H1 (cell line): ENCODE results near the gene NEDD4L. TPM values are rescaled to one million over a fixed set of nuclear protein-coding genes. Genes with fewer than 3 reads are reported as not detected.

Source experiments
- CTCF ChIA-PET: fragments of 300-600 bp; sonication (Branson Sonifier 250); formaldehyde crosslinking; loops from one replicate; lab custom pipeline; 2021; ENCODE audit not compliant: partially characterized antibody; lab: Charles Lee
- POLR2A ChIA-PET: fragments of 300-600 bp; sonication (Branson Sonifier 250); formaldehyde crosslinking; loops from one replicate; lab custom pipeline; 2021; ENCODE audit warnings: inconsistent platforms; ENCODE audit not compliant: partially characterized antibody; lab: Charles Lee
- DNase-seq, 2 experiments: peaks; one replicate each; pipeline versions ENCODE4 v3.0.0 to v3.0.0-alpha.2; 2010 to 2022; ENCODE audit warnings: low spot score in 2 of 2, low read depth in 1 of 2, mixed read lengths in 1 of 2
- FAIRE-seq: peaks from 2 replicates; lab custom pipeline; 2011; peaks lifted over from hg19 to GRCh38; lab: Jason Lieb, UNC
- H2AFZ ChIP-seq: 2 replicates; pipeline ENCODE4 v1.8.1; 2012; ENCODE audit warnings: low read length, inconsistent platforms
- H2AK5ac ChIP-seq: 2 replicates; pipeline ENCODE4 v1.6.1; 2013; ENCODE audit warnings: low read depth, low read length
- H2BK120ac ChIP-seq: replicated peaks from 2 replicates; pipeline ENCODE3; 2013; ENCODE audit warnings: low read depth, low read length, inconsistent platforms
- H2BK12ac ChIP-seq: 2 replicates; pipeline ENCODE4 v1.6.1; 2013; ENCODE audit warnings: low read depth, low read length
- H2BK15ac ChIP-seq: 2 replicates; pipeline ENCODE4 v1.6.1; 2013; ENCODE audit warnings: low read length
- H2BK20ac ChIP-seq: 2 replicates; pipeline ENCODE4 v1.6.1; 2013; ENCODE audit warnings: low read length
- H2BK5ac ChIP-seq: 2 replicates; pipeline ENCODE4 v1.6.1; 2013; ENCODE audit warnings: low read depth, low read length
- H3K14ac ChIP-seq: 2 replicates; pipeline ENCODE4 v1.6.1; 2013; ENCODE audit warnings: inconsistent platforms; ENCODE audit not compliant: insufficient read length
- H3K18ac ChIP-seq: 2 replicates; pipeline ENCODE4 v1.6.1; 2013; ENCODE audit warnings: low read length; ENCODE audit errors: extremely low read depth
- H3K23ac ChIP-seq: 2 replicates; pipeline ENCODE4 v1.6.1; 2013; ENCODE audit warnings: inconsistent platforms; ENCODE audit not compliant: insufficient read length
- H3K23me2 ChIP-seq: 2 replicates; pipeline ENCODE4 v1.6.1; 2013; ENCODE audit warnings: low read depth, low read length
- H3K27ac ChIP-seq: 2 replicates; pipeline ENCODE4 v1.6.1; 2011; ENCODE audit warnings: low read depth, low read length, inconsistent platforms
- H3K27me3 ChIP-seq, 4 experiments: replicated peaks in 1 of 4; 1 replicate in 1 of 4; 2 replicates in 3 of 4; pipeline versions ENCODE4 v1.6.1 to v1.8.1; 2011 to 2013; ENCODE audit warnings: low read length in 3 of 4, mild to moderate bottlenecking in 3 of 4, inconsistent platforms in 2 of 4, mixed read lengths in 2 of 4, moderate library complexity in 1 of 4; ENCODE audit not compliant: control insufficient read depth in 3 of 4, insufficient read depth in 3 of 4; ENCODE audit errors: extremely low read depth in 1 of 4
- H3K36me3 ChIP-seq, 4 experiments: 2 replicates each; pipeline versions ENCODE4 v1.6.1 to v1.8.1; 2011 to 2013; ENCODE audit warnings: mild to moderate bottlenecking in 4 of 4, low read length in 3 of 4, moderate library complexity in 2 of 4, control low read depth in 1 of 4, inconsistent platforms in 1 of 4; ENCODE audit not compliant: insufficient read depth in 4 of 4, control insufficient read depth in 2 of 4
- H3K4ac ChIP-seq: replicated peaks from 2 replicates; pipeline ENCODE3; 2013; ENCODE audit warnings: low read length, low read depth, mixed read lengths, inconsistent platforms; ENCODE audit not compliant: insufficient read length
- H3K4me1 ChIP-seq, 4 experiments: replicated peaks in 1 of 4; 1 replicate in 1 of 4; 2 replicates in 3 of 4; pipeline versions ENCODE4 v1.6.1 to v1.8.1; 2011 to 2013; ENCODE audit warnings: low read length in 3 of 4, inconsistent platforms in 2 of 4, mixed read lengths in 1 of 4; ENCODE audit not compliant: insufficient read depth in 4 of 4, control insufficient read depth in 3 of 4
- H3K4me2 ChIP-seq, 2 experiments: 2 replicates each; pipeline versions ENCODE4 v1.6.1 to v1.8.1; 2011 to 2013; ENCODE audit warnings: low read depth in 2 of 2, low read length in 2 of 2, control low read depth in 1 of 2, inconsistent platforms in 1 of 2, mild to moderate bottlenecking in 1 of 2; ENCODE audit not compliant: insufficient read depth in 1 of 2
- H3K4me3 ChIP-seq, 4 experiments: fragments of 200-600, 300-600 bp in 1 of 4; sonication (generic), shearing (Covaris generic), sonication (Bioruptor Twin) in 1 of 4; 2 replicates each; pipeline versions ENCODE4 v1.5.1 to v1.8.1; 2011 to 2016; ENCODE audit warnings: low read length in 4 of 4, low read depth in 3 of 4, control low read depth in 2 of 4, inconsistent platforms in 2 of 4, mild to moderate bottlenecking in 2 of 4, mixed read lengths in 1 of 4, moderate library complexity in 1 of 4; ENCODE audit not compliant: insufficient read depth in 2 of 4; ENCODE audit errors: extremely low read depth in 1 of 4
- H3K56ac ChIP-seq: replicated peaks from 2 replicates; pipeline ENCODE3; 2013; ENCODE audit warnings: low read depth, mild to moderate bottlenecking, mixed read lengths, low read length, inconsistent platforms; ENCODE audit not compliant: insufficient read length
- H3K79me1 ChIP-seq: 2 replicates; pipeline ENCODE4 v1.6.1; 2013; ENCODE audit warnings: low read depth, low read length, control low read depth
- H3K79me2 ChIP-seq, 2 experiments: 2 replicates each; pipeline versions ENCODE4 v1.6.1 to v1.8.1; 2012 to 2013; ENCODE audit warnings: low read length in 2 of 2, mild to moderate bottlenecking in 2 of 2, inconsistent platforms in 1 of 2; ENCODE audit not compliant: insufficient read depth in 2 of 2, control insufficient read depth in 1 of 2
- H3K9ac ChIP-seq, 4 experiments: replicated peaks in 1 of 4; 1 replicate in 1 of 4; 2 replicates in 3 of 4; pipeline versions ENCODE4 v1.6.1 to v1.8.1; 2011 to 2013; ENCODE audit warnings: low read depth in 3 of 4, low read length in 3 of 4, control low read depth in 2 of 4, mild to moderate bottlenecking in 2 of 4, moderate library complexity in 2 of 4, inconsistent platforms in 1 of 4; ENCODE audit errors: extremely low read depth in 1 of 4
- H3K9me3 ChIP-seq, 2 experiments: 2 replicates each; pipeline versions ENCODE4 v1.6.1 to v1.8.1; 2012 to 2013; ENCODE audit warnings: mild to moderate bottlenecking in 2 of 2, moderate library complexity in 2 of 2, control low read depth in 1 of 2, inconsistent platforms in 1 of 2, low read depth in 1 of 2, low read length in 1 of 2, mixed read lengths in 1 of 2; ENCODE audit not compliant: insufficient read depth in 2 of 2
- H4K20me1 ChIP-seq, 2 experiments: replicated peaks in 1 of 2; 2 replicates each; pipeline versions ENCODE3 to v1.8.1; 2011 to 2013; ENCODE audit warnings: inconsistent platforms in 2 of 2, low read length in 2 of 2, mild to moderate bottlenecking in 1 of 2; ENCODE audit not compliant: insufficient read depth in 2 of 2, control insufficient read depth in 1 of 2
- H4K5ac ChIP-seq: 2 replicates; pipeline ENCODE4 v1.6.1; 2013; ENCODE audit warnings: low read length, low read depth, mixed read lengths, inconsistent platforms; ENCODE audit not compliant: insufficient read length
- H4K8ac ChIP-seq: 2 replicates; pipeline ENCODE4 v1.8.0; 2013; ENCODE audit warnings: mild to moderate bottlenecking, moderate library complexity, low read length, inconsistent platforms; ENCODE audit not compliant: insufficient read depth; ENCODE audit errors: extremely low read depth
- H4K91ac ChIP-seq: replicated peaks from 2 replicates; pipeline ENCODE3; 2013; ENCODE audit warnings: low read length, mixed read lengths, inconsistent platforms; ENCODE audit not compliant: insufficient read length
- ATF2 ChIP-seq: IDR thresholded peaks from 2 replicates; pipeline ENCODE4 v1.6.1; 2012; ENCODE audit warnings: low read length, inconsistent platforms
- BACH1 ChIP-seq: IDR thresholded peaks from 2 replicates; pipeline ENCODE4 v1.6.1; 2012; ENCODE audit warnings: low read length, improper control_type of control experiment
- BCL11A ChIP-seq, 2 experiments: IDR thresholded peaks; one replicate each; pipeline ENCODE4 v1.6.1; 2011; ENCODE audit warnings: low read depth in 2 of 2, low read length in 2 of 2, mild to moderate bottlenecking in 2 of 2
- CBX8 ChIP-seq: fragments of 300-800, 300-1000 bp; sonication (generic); IDR thresholded peaks from 2 replicates; pipeline ENCODE4 v1.7.1; 2016; ENCODE audit warnings: low read depth, low read length, borderline replicate concordance
- CTBP2 ChIP-seq: IDR thresholded peaks from 2 replicates; pipeline ENCODE4 v1.7.0; 2011; ENCODE audit warnings: borderline replicate concordance, mild to moderate bottlenecking, moderate library complexity, mixed read lengths, low read length; ENCODE audit not compliant: insufficient read depth, insufficient read length
- EGR1 ChIP-seq: IDR thresholded peaks from 2 replicates; pipeline ENCODE4 v1.6.1; 2011; ENCODE audit warnings: low read depth, low read length, borderline replicate concordance
- HDAC2 ChIP-seq, 2 experiments: fragments of 300-600 bp in 1 of 2; sonication (generic) in 1 of 2; IDR thresholded peaks; 2 replicates each; pipeline ENCODE4 v1.6.1; 2011 to 2012; ENCODE audit warnings: low read depth in 2 of 2, low read length in 2 of 2, mild to moderate bottlenecking in 2 of 2, moderate library complexity in 2 of 2, borderline replicate concordance in 1 of 2, inconsistent platforms in 1 of 2
- RNF2 ChIP-seq: fragments of 200-900, 300-1000 bp; sonication (generic); IDR thresholded peaks from 2 replicates; pipeline ENCODE4 v1.7.1; 2016; ENCODE audit warnings: borderline replicate concordance, low read depth, mild to moderate bottlenecking, antibody characterized with exemption, low read length; ENCODE audit not compliant: poor library complexity, severe bottlenecking; ENCODE audit errors: missing control alignments
- SIX5 ChIP-seq: IDR thresholded peaks from 2 replicates; pipeline ENCODE4 v1.6.1; 2011; ENCODE audit warnings: mild to moderate bottlenecking, low read depth, low read length
- SRF ChIP-seq: IDR thresholded peaks from 2 replicates; pipeline ENCODE4 v1.6.1; 2011; ENCODE audit warnings: mild to moderate bottlenecking, low read depth, low read length, moderate library complexity
- TAF7 ChIP-seq: optimal IDR thresholded peaks from 2 replicates; pipeline ENCODE3; 2011; ENCODE audit warnings: low read depth, mild to moderate bottlenecking, inconsistent platforms, low read length, moderate library complexity, borderline replicate concordance
- YY1 ChIP-seq: IDR thresholded peaks from 2 replicates; pipeline ENCODE4 v1.6.1; 2011; ENCODE audit warnings: low read depth, mild to moderate bottlenecking, low read length
- WGBS, 2 experiments: shearing (Covaris generic) in 1 of 2; methylation state at CpG; one replicate each; pipeline versions ENCODE4 v1.1.6 to v1.1.7; 2013 to 2015; ENCODE audit warnings: low lambda C conversion rate in 2 of 2, mixed read lengths in 2 of 2, inconsistent platforms in 1 of 2, low coverage in 1 of 2, missing lambda C conversion rate in 1 of 2; ENCODE audit not compliant: insufficient replicate concordance in 2 of 2, insufficient coverage in 1 of 2, insufficient read length in 1 of 2; ENCODE audit errors: extremely low coverage in 1 of 2, missing lambda C conversion rate in 1 of 2; 5-methylcytosine and 5-hydroxymethylcytosine counted together
- polyA plus RNA-seq, 7 experiments: library from polyadenylated mRNA; depleted of rRNA in 3 of 7; stranded (reverse) in 5 of 7; unstranded in 2 of 7; fragments of >200 nt in 5 of 7; fragments of 200-250 nt in 2 of 7; gene quantifications; 1 replicate in 5 of 7; 2 replicates in 1 of 7; 4 replicates in 1 of 7; pipeline versions ENCODE4 v1.2.1 to v1.2.3, GENCODE V29; 2011 to 2013; ENCODE audit warnings: missing spikeins in 2 of 7, mixed read lengths in 2 of 7
- total RNA-seq: library from RNA; stranded (reverse); fragmentation: NEBNext Ultra II Directional; extraction: Animal tissue kit (Norgen Biotek cat#: 25700); gene quantifications from 2 replicates; pipeline ENCODE4 v1.2.1, GENCODE V29; 2021

The NEDD4L gene
- total and polyA plus RNA-seq, 2 of the 8 experiments (the other 6 are each of a cell fraction or from before 2014, with no cell fraction given) = 37.3 to 69.8 TPM

DNA sequence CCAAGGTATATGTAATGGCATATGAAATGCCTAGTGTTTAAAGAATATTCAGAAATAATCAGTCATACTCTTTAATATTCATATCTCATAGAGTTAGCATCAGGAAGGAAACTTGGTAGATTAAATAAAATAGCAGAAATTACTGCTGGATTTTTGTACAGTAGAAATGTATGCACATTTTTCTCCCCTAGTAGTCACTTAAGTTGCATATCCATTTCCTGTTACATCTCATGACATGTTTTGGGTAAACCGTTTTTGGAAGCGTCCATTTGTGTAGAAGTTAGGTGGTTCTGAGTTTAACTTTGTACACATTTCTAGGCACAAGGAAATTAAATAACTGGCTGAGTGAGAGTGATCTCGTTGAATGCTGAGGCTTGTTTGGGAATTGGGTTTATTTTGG lies 21.9 kb downstream of the NEDD4L start:
- H3K23me2 ChIP-seq = no peaks in the 10 kb centered on the region
- H3K18ac ChIP-seq = no peak overlapping the region
- no peak overlapping the region for H2AK5ac ChIP-seq
- no peak overlapping the region for H3K56ac ChIP-seq
- H3K4me1 ChIP-seq = peaks cover 4 to 8% (median 6%) of the 10 kb centered on the region in 4 experiments; a peak in 4 of 7 replicates
- no peak overlapping the region for H2BK5ac ChIP-seq
- peaks cover 7 to 12% of the 10 kb centered on the region in 2 experiments for H4K20me1 ChIP-seq
- H2BK12ac ChIP-seq = no peak overlapping the region
- H4K8ac ChIP-seq = no peak overlapping the region
- no peaks in the 10 kb centered on the region for H3K27me3 ChIP-seq
- no peaks in the 10 kb centered on the region for H3K9me3 ChIP-seq
- no peak for DNase-seq
- no peak overlapping the region for H3K23ac ChIP-seq
- H3K27ac ChIP-seq = no peak overlapping the region
- 87% methylated on average over 3 of the region's 3 CpGs; no CpG with 5 or more reads in 1 of the 2 experiments for WGBS, 2 experiments
- no peak overlapping the region for H3K9ac ChIP-seq
- no peaks in the 10 kb centered on the region for H3K36me3 ChIP-seq
- no peak overlapping the region for H3K4ac ChIP-seq
- H2BK20ac ChIP-seq = no peak overlapping the region
- H4K91ac ChIP-seq = no peak overlapping the region
- H3K14ac ChIP-seq = no peak overlapping the region
- no peak overlapping the region for H2BK15ac ChIP-seq
- no peak overlapping the region for H3K4me3 ChIP-seq
- no peak overlapping the region for H3K4me2 ChIP-seq
- ChIA-PET POLR2A (no interaction called here), CTCF (interaction anchor here (1.9 kb wide), 1 partner anchor 56 kb away, joined by 9 read pairs; no protein-coding TSS in a partner anchor)
- H2AFZ ChIP-seq = no peak overlapping the region
- no peak overlapping the region for H4K5ac ChIP-seq
- no peak overlapping the region for H2BK120ac ChIP-seq
- FAIRE-seq = no peak
- H3K79me1 ChIP-seq = peaks cover 10% of the 10 kb centered on the region; the same call in 1 of the 2 replicates
- peaks cover 4 to 63% of the 10 kb centered on the region in 2 experiments; a peak in 3 of 4 replicates for H3K79me2 ChIP-seq
- TF ChIP-seq HDAC2 (IDR thresholded peaks at IDR 0.05; ENCODE audit: borderline replicate concordance in 1 of 2, low read depth in 2 of 2, low read length in 2 of 2) (no peak), EGR1 (no peak), SIX5 (no peak), BCL11A (IDR thresholded peaks at IDR 0.05; ENCODE audit: low read depth in 2 of 2, low read length in 2 of 2) (no peak), YY1 (no peak), RNF2 (no peak), CBX8 (no peak), SRF (no peak), TAF7 (no peak), CTBP2 (no peak), ATF2 (no peak), BACH1 (no peak)
